Measurements from ENCODE around the gene UTP14C. TPM values are rescaled to one million over a fixed set of nuclear protein-coding genes. Genes with fewer than 3 reads are reported as not detected.

UTP14C gene
- total and polyA plus RNA-seq, 2 donors (not counting 3 experiments of a cell fraction or from before 2014, with no cell fraction given) = 4.1 to 10.9 TPM

- H3K4me1 ChIP-seq (ENCODE audit: control insufficient read depth, extremely low read depth, insufficient read depth, low read length) = no peaks in the 10 kb centered on the region
- intact Hi-C loops (cut with micrococcal nuclease) = no loop called here
- dilution Hi-C loops (cut with MboI; ENCODE audit: extremely low pct_ligation_motif_present, low sequenced_read_pairs) = no loop called here
- ChIA-PET CTCF (interaction anchor here (1.5 kb wide), 1 partner anchor 20 kb away, joined by 4 read pairs; no protein-coding TSS in a partner anchor), POLR2A (no interaction called here)
- no peaks in the 10 kb centered on the region for H3K79me2 ChIP-seq (ENCODE audit: control insufficient read depth, insufficient read depth, low read length)
- H3K27ac ChIP-seq (ENCODE audit: insufficient read depth, low read depth, low read length) = no peak overlapping the region
- TF ChIP-seq CTCF (IDR thresholded peaks at IDR 0.05; ENCODE audit: extremely low read depth in 1 of 2, insufficient read depth in 1 of 2, low read depth in 1 of 2, low read length in 2 of 2) (no peak), POLR2A (IDR thresholded peaks at IDR 0.05; ENCODE audit: low read depth, low read length) (no peak), POLR2AphosphoS5 (IDR thresholded peaks at IDR 0.05; ENCODE audit: insufficient read depth, low read depth, low read length) (no peak), GATA2 (IDR thresholded peaks at IDR 0.05; ENCODE audit: insufficient read depth, insufficient read length, low read depth, low read length) (no peak), MYC (IDR thresholded peaks at IDR 0.05; ENCODE audit: low read depth, low read length) (no peak), MAX (IDR thresholded peaks at IDR 0.05; ENCODE audit: insufficient read depth, insufficient read length) (no peak), JUN (IDR thresholded peaks at IDR 0.05; ENCODE audit: borderline replicate concordance, insufficient read depth, insufficient read length, low read depth) (no peak), FOS (IDR thresholded peaks at IDR 0.05; ENCODE audit: borderline replicate concordance, insufficient read depth, low read length) (no peak)
- H3K9me1 ChIP-seq (replicated peaks; ENCODE audit: control insufficient read depth, extremely low read depth, insufficient read depth, low read length) = no peaks in the 10 kb centered on the region
- no peak for DNase-seq (ENCODE audit: low read depth, low spot score)
- no peaks in the 10 kb centered on the region for H4K20me1 ChIP-seq (replicated peaks; ENCODE audit: control insufficient read depth, extremely low read depth, insufficient read depth, low read length)
- H2AFZ ChIP-seq (ENCODE audit: low read depth, low read length) = no peak overlapping the region
- H3K9me3 ChIP-seq (replicated peaks; ENCODE audit: control insufficient read depth, insufficient read depth, low read length) = no peaks in the 10 kb centered on the region
- H3K4me3 ChIP-seq (replicated peaks in 1 of 3; ENCODE audit: insufficient read depth in 1 of 3, low read depth in 1 of 3, low read length in 3 of 3) = no peak overlapping the region
- no peak for FAIRE-seq
- H3K36me3 ChIP-seq (ENCODE audit: control insufficient read depth in 2 of 2, extremely low read depth in 1 of 2, insufficient read depth in 2 of 2, low read length in 2 of 2) = no peaks in the 10 kb centered on the region
- no peak overlapping the region for H3K9ac ChIP-seq (replicated peaks; ENCODE audit: extremely low read depth, insufficient read depth, low read length)
- no peaks in the 10 kb centered on the region for H3K27me3 ChIP-seq (ENCODE audit: control insufficient read depth in 2 of 2, insufficient read depth in 2 of 2, low read length in 2 of 2)
- BruUV-seq (replicated peaks) = no TSS peak
- no peak overlapping the region for H3K4me2 ChIP-seq (ENCODE audit: insufficient read depth, low read length)
Measured at GRCh38 chr13:51980908-51981307, 43.6 kb upstream of the UTP14C start.

Data from endothelial cell of umbilical vein (primary cell).